Vagina (tissue), 2 donors: ENCODE data around the gene SAMD10. TPM values are rescaled to one million over a fixed set of nuclear protein-coding genes. Genes with fewer than 3 reads are reported as not detected.
A peak's percentile ranks its signal among the peaks of the same experiment; 100 is the strongest.

ENCODE experiments used
- DNase-seq, 2 donors: peaks; one replicate each; pipeline ENCODE4 v3.0.0-alpha.2; 2017; ENCODE audit errors: extremely low spot score in 2 of 2
- H3K27ac ChIP-seq: fragments of 200-600 bp; sonication (generic); one replicate; pipeline ENCODE4 v1.5.1; 2019
- H3K27me3 ChIP-seq: fragments of 200-600 bp; sonication (generic); one replicate; pipeline ENCODE4 v1.5.1; 2019
- H3K36me3 ChIP-seq, 2 donors: fragments of 200-600 bp; sonication (generic); one replicate each; pipeline ENCODE4 v1.5.1; 2017 to 2019
- H3K4me1 ChIP-seq: fragments of 200-600 bp; sonication (generic); one replicate; pipeline ENCODE4 v1.5.1; 2019
- H3K4me3 ChIP-seq, 2 donors: fragments of 200-600 bp; sonication (generic); 1 replicate in 1 of 2; 2 replicates in 1 of 2; pipeline ENCODE4 v1.5.1; 2016 to 2019
- H3K9me3 ChIP-seq: fragments of 200-600 bp; sonication (generic); one replicate; pipeline ENCODE4 v1.5.1; 2019
- POLR2A ChIP-seq, 2 donors: fragments of 450-650 bp; IDR thresholded peaks; one replicate each; pipeline ENCODE4 v1.6.1; 2017; ENCODE audit warnings: antibody characterized with exemption in 2 of 2, mild to moderate bottlenecking in 2 of 2, moderate library complexity in 2 of 2
- POLR2AphosphoS5 ChIP-seq, 2 donors: sonication (generic); formaldehyde crosslinking; IDR thresholded peaks; one replicate each; pipeline ENCODE4 v1.9.0; 2017; ENCODE audit warnings: antibody characterized with exemption in 2 of 2, mild to moderate bottlenecking in 2 of 2, low read depth in 1 of 2; ENCODE audit not compliant: insufficient read depth in 1 of 2
- intact Hi-C: fragments of 100-400 bp; cut with DNase I; formaldehyde crosslinking; loops from one replicate; pipeline ENCODE4 v1.15.1; 2023
- total RNA-seq: library from RNA; depleted of rRNA; stranded (reverse); fragments of >200 nt; gene quantifications from one replicate; pipeline ENCODE4 v1.2.3, GENCODE V29; 2016
- TF ChIP-seq, protein P1 (sequence below), 3 experiments: fragments of 450-650 bp in 2 of 3; fragments of 200-600 bp in 1 of 3; sonication (generic) in 1 of 3; IDR thresholded peaks; one replicate each; pipeline ENCODE4 v1.5.1; 2017 to 2019; ENCODE audit warnings: antibody characterized with exemption in 3 of 3, mild to moderate bottlenecking in 2 of 3, moderate library complexity in 2 of 3

The SAMD10 gene
- total RNA-seq, 1 donor from 2014 or later = 11.8 TPM

- no peak overlapping the region for H3K4me3 ChIP-seq
- peak overlapping the region; percentile 91 for H3K27ac ChIP-seq
- H3K36me3 ChIP-seq = peaks cover 0 to 38% of the 10 kb centered on the region in 2 donors
- no peak for DNase-seq
- no peaks in the 10 kb centered on the region for H3K9me3 ChIP-seq
- no peak for TF ChIP-seq POLR2AphosphoS5 (IDR thresholded peaks at IDR 0.05; ENCODE audit: insufficient read depth in 1 of 2, low read depth in 1 of 2)
- peaks cover 69% of the 10 kb centered on the region for H3K4me1 ChIP-seq
- H3K27me3 ChIP-seq = no peaks in the 10 kb centered on the region
- intact Hi-C loops = no loop called here
These were observed 32.3 kb downstream of the SAMD10 start for GRCh38 chr20:63946986-63947637.

DNA sequence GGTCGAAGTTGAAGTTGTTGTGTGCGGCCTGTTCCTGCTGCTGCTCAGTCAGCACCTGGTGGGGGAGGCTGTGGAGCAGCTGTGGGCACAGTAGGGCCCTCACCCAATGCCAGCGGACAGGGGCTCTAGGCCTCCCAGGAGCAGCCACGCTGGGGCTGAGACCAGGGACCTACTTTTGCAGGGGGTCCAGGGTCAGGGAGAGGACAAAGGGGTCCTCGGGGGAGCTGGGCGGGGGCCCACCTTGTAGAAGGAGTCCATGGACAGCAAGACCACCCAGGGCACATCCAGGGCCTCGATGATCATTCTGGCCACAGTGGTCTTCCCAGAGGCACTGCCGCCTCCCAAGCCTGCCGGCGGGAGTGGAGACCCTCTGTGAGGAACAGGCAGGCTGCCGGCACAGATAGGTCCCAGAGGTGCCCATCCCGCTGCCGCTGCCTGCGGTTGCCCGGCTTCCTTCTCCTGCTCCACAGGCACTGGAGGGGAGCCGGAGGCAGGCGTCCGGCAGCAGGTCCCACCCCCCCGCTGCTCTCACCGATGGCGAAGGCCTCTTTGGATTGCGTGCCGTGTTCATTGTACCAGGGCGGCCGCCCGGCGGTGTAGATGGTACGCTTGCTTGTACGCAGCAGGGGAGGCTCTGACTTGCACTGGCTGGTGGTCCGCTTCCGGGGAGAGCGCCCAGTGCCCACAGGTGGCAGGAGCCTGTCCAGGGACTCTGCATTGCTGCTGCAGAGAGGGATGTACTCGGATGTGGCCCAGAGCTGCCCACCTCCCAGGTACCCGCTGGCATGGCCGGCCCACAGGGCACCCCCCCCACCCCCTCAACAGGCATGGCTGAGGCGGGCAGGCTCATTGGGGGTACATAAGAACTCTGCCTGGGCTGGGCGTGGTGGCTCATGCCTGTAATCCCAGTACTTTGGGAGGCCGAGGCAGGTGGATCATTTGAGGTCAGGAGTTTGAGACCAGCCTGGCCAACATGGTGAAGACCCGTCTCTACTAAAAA, 33.2 kb downstream of the SAMD10 start:
- Histone ChIP-seq H3K4me3 (no peak overlapping the region), H3K27ac (no peak overlapping the region), H3K9me3 (no peaks in the 10 kb centered on the region), H3K36me3 (peaks cover 0 to 43% of the 10 kb centered on the region in 2 donors), H3K4me1 (peaks cover 66% of the 10 kb centered on the region), H3K27me3 (no peaks in the 10 kb centered on the region)
- DNase-seq = no peak
- TF ChIP-seq POLR2AphosphoS5 (IDR thresholded peaks at IDR 0.05; ENCODE audit: insufficient read depth in 1 of 2, low read depth in 1 of 2) (no peak), POLR2A (IDR thresholded peaks at IDR 0.05) (no peak)
- TF ChIP-seq, protein P1, sequence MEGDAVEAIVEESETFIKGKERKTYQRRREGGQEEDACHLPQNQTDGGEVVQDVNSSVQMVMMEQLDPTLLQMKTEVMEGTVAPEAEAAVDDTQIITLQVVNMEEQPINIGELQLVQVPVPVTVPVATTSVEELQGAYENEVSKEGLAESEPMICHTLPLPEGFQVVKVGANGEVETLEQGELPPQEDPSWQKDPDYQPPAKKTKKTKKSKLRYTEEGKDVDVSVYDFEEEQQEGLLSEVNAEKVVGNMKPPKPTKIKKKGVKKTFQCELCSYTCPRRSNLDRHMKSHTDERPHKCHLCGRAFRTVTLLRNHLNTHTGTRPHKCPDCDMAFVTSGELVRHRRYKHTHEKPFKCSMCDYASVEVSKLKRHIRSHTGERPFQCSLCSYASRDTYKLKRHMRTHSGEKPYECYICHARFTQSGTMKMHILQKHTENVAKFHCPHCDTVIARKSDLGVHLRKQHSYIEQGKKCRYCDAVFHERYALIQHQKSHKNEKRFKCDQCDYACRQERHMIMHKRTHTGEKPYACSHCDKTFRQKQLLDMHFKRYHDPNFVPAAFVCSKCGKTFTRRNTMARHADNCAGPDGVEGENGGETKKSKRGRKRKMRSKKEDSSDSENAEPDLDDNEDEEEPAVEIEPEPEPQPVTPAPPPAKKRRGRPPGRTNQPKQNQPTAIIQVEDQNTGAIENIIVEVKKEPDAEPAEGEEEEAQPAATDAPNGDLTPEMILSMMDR (IDR thresholded peaks at IDR 0.05) = no peak
- intact Hi-C loops = no loop called here

DNA sequence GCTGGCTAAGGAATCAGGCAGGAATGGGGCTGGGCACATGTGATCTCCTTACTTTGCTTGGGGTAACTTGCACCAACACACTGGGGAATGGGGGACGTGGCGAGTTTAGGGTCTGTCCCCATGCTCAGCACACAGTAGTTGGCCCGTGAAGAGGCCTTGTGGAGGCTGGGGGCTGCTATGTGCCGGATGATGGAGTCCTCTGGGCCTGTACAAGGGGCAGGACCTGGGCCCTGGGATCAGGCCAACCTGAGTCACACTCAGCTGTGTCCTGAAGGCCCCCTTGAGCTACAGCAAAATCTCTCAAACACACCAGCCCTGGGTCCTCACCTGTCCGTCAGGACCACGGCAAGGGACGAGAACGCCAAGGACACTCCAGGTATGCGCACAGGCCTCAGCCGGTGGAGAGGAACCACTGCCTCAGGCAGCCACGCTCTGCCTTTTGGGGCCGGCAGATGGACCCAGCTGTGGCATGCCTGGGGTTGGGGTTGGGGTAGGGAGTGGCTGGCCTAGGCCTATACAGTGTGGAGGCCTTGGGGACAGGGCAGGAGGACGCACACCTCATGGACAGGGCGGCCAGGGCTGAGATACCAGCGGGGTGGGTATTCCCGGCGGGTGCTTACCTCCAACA, 34.3 kb downstream of the SAMD10 start:
- Histone ChIP-seq H3K36me3 (peaks cover 0 to 54% of the 10 kb centered on the region in 2 donors), H3K27ac (no peak overlapping the region), H3K4me1 (peaks cover 60% of the 10 kb centered on the region), H3K27me3 (no peaks in the 10 kb centered on the region), H3K4me3 (no peak overlapping the region), H3K9me3 (no peaks in the 10 kb centered on the region)
- TF ChIP-seq POLR2A (IDR thresholded peaks at IDR 0.05) (no peak), POLR2AphosphoS5 (IDR thresholded peaks at IDR 0.05; ENCODE audit: insufficient read depth in 1 of 2, low read depth in 1 of 2) (no peak)
- TF ChIP-seq, protein P1 (IDR thresholded peaks at IDR 0.05) = no peak
- no peak for DNase-seq
- intact Hi-C loops = no loop called here

DNA sequence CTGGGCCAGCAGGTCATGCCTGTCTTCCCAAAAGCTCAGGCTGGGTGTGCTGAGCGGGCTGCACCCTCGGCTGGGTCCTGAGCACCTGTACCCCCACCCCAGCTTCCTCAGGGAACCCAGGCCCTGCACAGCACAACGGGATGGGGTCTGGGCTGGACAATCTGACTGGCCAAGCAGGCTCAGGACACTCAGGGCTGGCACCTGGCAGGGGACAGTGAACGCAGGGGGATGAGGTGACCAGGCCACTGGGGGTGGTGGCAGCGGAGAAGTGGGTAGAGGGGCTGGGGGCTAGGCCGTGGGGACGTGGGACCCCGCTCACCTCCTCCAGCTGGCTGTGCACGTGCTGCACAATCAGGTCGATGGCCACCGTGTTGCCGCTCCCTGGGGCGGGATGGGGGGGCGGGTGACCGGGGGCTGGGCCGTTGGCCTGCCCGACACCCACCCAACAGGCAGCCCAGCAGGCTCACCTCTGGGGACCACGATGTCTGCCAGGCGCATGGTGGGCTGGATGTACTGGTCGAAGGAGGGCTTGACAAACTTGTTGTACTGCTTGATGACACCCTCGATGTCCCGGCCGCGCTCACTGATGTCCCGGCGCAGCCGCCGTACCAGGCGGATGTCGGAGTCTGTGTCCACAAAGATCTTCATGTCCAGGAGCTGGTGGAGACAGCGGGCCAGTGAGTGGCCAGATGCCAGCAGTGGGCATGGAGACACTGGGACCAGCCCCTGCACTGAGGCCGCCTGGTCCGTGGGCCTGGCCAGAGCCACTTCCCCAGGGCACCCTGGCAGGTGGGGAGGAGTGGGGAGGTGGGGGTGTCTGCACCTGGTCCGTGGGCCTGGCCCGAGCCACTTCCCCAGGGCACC, 35.1 kb downstream of the SAMD10 start:
- Histone ChIP-seq H3K4me3 (no peak overlapping the region), H3K9me3 (no peaks in the 10 kb centered on the region), H3K4me1 (peaks cover 51% of the 10 kb centered on the region), H3K36me3 (peaks cover 0 to 61% of the 10 kb centered on the region in 2 donors), H3K27me3 (no peaks in the 10 kb centered on the region), H3K27ac (no peak overlapping the region)
- intact Hi-C loops = no loop called here
- DNase-seq = no peak
- TF ChIP-seq POLR2AphosphoS5 (IDR thresholded peaks at IDR 0.05; ENCODE audit: insufficient read depth in 1 of 2, low read depth in 1 of 2) (no peak), POLR2A (IDR thresholded peaks at IDR 0.05) (no peak)
- TF ChIP-seq, protein P1 (IDR thresholded peaks at IDR 0.05) = no peak

- no peaks in the 10 kb centered on the region for H3K9me3 ChIP-seq
- no peak overlapping the region for H3K27ac ChIP-seq
- H3K36me3 ChIP-seq = peaks cover 0 to 67% of the 10 kb centered on the region in 2 donors
- H3K27me3 ChIP-seq = no peaks in the 10 kb centered on the region
- intact Hi-C loops = no loop called here
- no peak overlapping the region for H3K4me3 ChIP-seq
- peaks cover 46% of the 10 kb centered on the region for H3K4me1 ChIP-seq
- TF ChIP-seq, protein P1 (IDR thresholded peaks at IDR 0.05) = no peak
- TF ChIP-seq POLR2AphosphoS5 (IDR thresholded peaks at IDR 0.05; ENCODE audit: insufficient read depth in 1 of 2, low read depth in 1 of 2) (no peak), POLR2A (IDR thresholded peaks at IDR 0.05) (no peak)
- DNase-seq = no peak
These were observed 35.7 kb downstream of the SAMD10 start for GRCh38 chr20:63943808-63944077.
